H1 (cell line): ENCODE measurements around the gene PALS2. TPM values are rescaled to one million over a fixed set of nuclear protein-coding genes. Genes with fewer than 3 reads are reported as not detected.

Experiments
- CTCF ChIA-PET: fragments of 300-600 bp; sonication (Branson Sonifier 250); formaldehyde crosslinking; loops from one replicate; lab custom pipeline; 2021; ENCODE audit not compliant: partially characterized antibody; lab: Charles Lee
- POLR2A ChIA-PET: fragments of 300-600 bp; sonication (Branson Sonifier 250); formaldehyde crosslinking; loops from one replicate; lab custom pipeline; 2021; ENCODE audit warnings: inconsistent platforms; ENCODE audit not compliant: partially characterized antibody; lab: Charles Lee
- DNase-seq, 2 experiments: peaks; one replicate each; pipeline versions ENCODE4 v3.0.0 to v3.0.0-alpha.2; 2010 to 2022; ENCODE audit warnings: low spot score in 2 of 2, low read depth in 1 of 2, mixed read lengths in 1 of 2
- FAIRE-seq: peaks from 2 replicates; lab custom pipeline; 2011; peaks lifted over from hg19 to GRCh38; lab: Jason Lieb, UNC
- H2AFZ ChIP-seq: 2 replicates; pipeline ENCODE4 v1.8.1; 2012; ENCODE audit warnings: low read length, inconsistent platforms
- H2AK5ac ChIP-seq: 2 replicates; pipeline ENCODE4 v1.6.1; 2013; ENCODE audit warnings: low read depth, low read length
- H2BK120ac ChIP-seq: replicated peaks from 2 replicates; pipeline ENCODE3; 2013; ENCODE audit warnings: low read depth, low read length, inconsistent platforms
- H2BK12ac ChIP-seq: 2 replicates; pipeline ENCODE4 v1.6.1; 2013; ENCODE audit warnings: low read depth, low read length
- H2BK15ac ChIP-seq: 2 replicates; pipeline ENCODE4 v1.6.1; 2013; ENCODE audit warnings: low read length
- H2BK20ac ChIP-seq: 2 replicates; pipeline ENCODE4 v1.6.1; 2013; ENCODE audit warnings: low read length
- H2BK5ac ChIP-seq: 2 replicates; pipeline ENCODE4 v1.6.1; 2013; ENCODE audit warnings: low read depth, low read length
- H3K14ac ChIP-seq: 2 replicates; pipeline ENCODE4 v1.6.1; 2013; ENCODE audit warnings: inconsistent platforms; ENCODE audit not compliant: insufficient read length
- H3K18ac ChIP-seq: 2 replicates; pipeline ENCODE4 v1.6.1; 2013; ENCODE audit warnings: low read length; ENCODE audit errors: extremely low read depth
- H3K23ac ChIP-seq: 2 replicates; pipeline ENCODE4 v1.6.1; 2013; ENCODE audit warnings: inconsistent platforms; ENCODE audit not compliant: insufficient read length
- H3K23me2 ChIP-seq: 2 replicates; pipeline ENCODE4 v1.6.1; 2013; ENCODE audit warnings: low read depth, low read length
- H3K27ac ChIP-seq: 2 replicates; pipeline ENCODE4 v1.6.1; 2011; ENCODE audit warnings: low read depth, low read length, inconsistent platforms
- H3K27me3 ChIP-seq, 4 experiments: replicated peaks in 1 of 4; 1 replicate in 1 of 4; 2 replicates in 3 of 4; pipeline versions ENCODE4 v1.6.1 to v1.8.1; 2011 to 2013; ENCODE audit warnings: low read length in 3 of 4, mild to moderate bottlenecking in 3 of 4, inconsistent platforms in 2 of 4, mixed read lengths in 2 of 4, moderate library complexity in 1 of 4; ENCODE audit not compliant: control insufficient read depth in 3 of 4, insufficient read depth in 3 of 4; ENCODE audit errors: extremely low read depth in 1 of 4
- H3K36me3 ChIP-seq, 4 experiments: 2 replicates each; pipeline versions ENCODE4 v1.6.1 to v1.8.1; 2011 to 2013; ENCODE audit warnings: mild to moderate bottlenecking in 4 of 4, low read length in 3 of 4, moderate library complexity in 2 of 4, control low read depth in 1 of 4, inconsistent platforms in 1 of 4; ENCODE audit not compliant: insufficient read depth in 4 of 4, control insufficient read depth in 2 of 4
- H3K4ac ChIP-seq: replicated peaks from 2 replicates; pipeline ENCODE3; 2013; ENCODE audit warnings: low read length, low read depth, mixed read lengths, inconsistent platforms; ENCODE audit not compliant: insufficient read length
- H3K4me1 ChIP-seq, 4 experiments: replicated peaks in 1 of 4; 1 replicate in 1 of 4; 2 replicates in 3 of 4; pipeline versions ENCODE4 v1.6.1 to v1.8.1; 2011 to 2013; ENCODE audit warnings: low read length in 3 of 4, inconsistent platforms in 2 of 4, mixed read lengths in 1 of 4; ENCODE audit not compliant: insufficient read depth in 4 of 4, control insufficient read depth in 3 of 4
- H3K4me2 ChIP-seq, 2 experiments: 2 replicates each; pipeline versions ENCODE4 v1.6.1 to v1.8.1; 2011 to 2013; ENCODE audit warnings: low read depth in 2 of 2, low read length in 2 of 2, control low read depth in 1 of 2, inconsistent platforms in 1 of 2, mild to moderate bottlenecking in 1 of 2; ENCODE audit not compliant: insufficient read depth in 1 of 2
- H3K4me3 ChIP-seq, 4 experiments: fragments of 200-600, 300-600 bp in 1 of 4; sonication (generic), shearing (Covaris generic), sonication (Bioruptor Twin) in 1 of 4; 2 replicates each; pipeline versions ENCODE4 v1.5.1 to v1.8.1; 2011 to 2016; ENCODE audit warnings: low read length in 4 of 4, low read depth in 3 of 4, control low read depth in 2 of 4, inconsistent platforms in 2 of 4, mild to moderate bottlenecking in 2 of 4, mixed read lengths in 1 of 4, moderate library complexity in 1 of 4; ENCODE audit not compliant: insufficient read depth in 2 of 4; ENCODE audit errors: extremely low read depth in 1 of 4
- H3K56ac ChIP-seq: replicated peaks from 2 replicates; pipeline ENCODE3; 2013; ENCODE audit warnings: low read depth, mild to moderate bottlenecking, mixed read lengths, low read length, inconsistent platforms; ENCODE audit not compliant: insufficient read length
- H3K79me1 ChIP-seq: 2 replicates; pipeline ENCODE4 v1.6.1; 2013; ENCODE audit warnings: low read depth, low read length, control low read depth
- H3K79me2 ChIP-seq, 2 experiments: 2 replicates each; pipeline versions ENCODE4 v1.6.1 to v1.8.1; 2012 to 2013; ENCODE audit warnings: low read length in 2 of 2, mild to moderate bottlenecking in 2 of 2, inconsistent platforms in 1 of 2; ENCODE audit not compliant: insufficient read depth in 2 of 2, control insufficient read depth in 1 of 2
- H3K9ac ChIP-seq, 4 experiments: replicated peaks in 1 of 4; 1 replicate in 1 of 4; 2 replicates in 3 of 4; pipeline versions ENCODE4 v1.6.1 to v1.8.1; 2011 to 2013; ENCODE audit warnings: low read depth in 3 of 4, low read length in 3 of 4, control low read depth in 2 of 4, mild to moderate bottlenecking in 2 of 4, moderate library complexity in 2 of 4, inconsistent platforms in 1 of 4; ENCODE audit errors: extremely low read depth in 1 of 4
- H3K9me3 ChIP-seq, 2 experiments: 2 replicates each; pipeline versions ENCODE4 v1.6.1 to v1.8.1; 2012 to 2013; ENCODE audit warnings: mild to moderate bottlenecking in 2 of 2, moderate library complexity in 2 of 2, control low read depth in 1 of 2, inconsistent platforms in 1 of 2, low read depth in 1 of 2, low read length in 1 of 2, mixed read lengths in 1 of 2; ENCODE audit not compliant: insufficient read depth in 2 of 2
- H4K20me1 ChIP-seq, 2 experiments: replicated peaks in 1 of 2; 2 replicates each; pipeline versions ENCODE3 to v1.8.1; 2011 to 2013; ENCODE audit warnings: inconsistent platforms in 2 of 2, low read length in 2 of 2, mild to moderate bottlenecking in 1 of 2; ENCODE audit not compliant: insufficient read depth in 2 of 2, control insufficient read depth in 1 of 2
- H4K5ac ChIP-seq: 2 replicates; pipeline ENCODE4 v1.6.1; 2013; ENCODE audit warnings: low read length, low read depth, mixed read lengths, inconsistent platforms; ENCODE audit not compliant: insufficient read length
- H4K8ac ChIP-seq: 2 replicates; pipeline ENCODE4 v1.8.0; 2013; ENCODE audit warnings: mild to moderate bottlenecking, moderate library complexity, low read length, inconsistent platforms; ENCODE audit not compliant: insufficient read depth; ENCODE audit errors: extremely low read depth
- H4K91ac ChIP-seq: replicated peaks from 2 replicates; pipeline ENCODE3; 2013; ENCODE audit warnings: low read length, mixed read lengths, inconsistent platforms; ENCODE audit not compliant: insufficient read length
- ASH2L ChIP-seq: fragments of 200-600, 300-600 bp; sonication (generic); IDR thresholded peaks from one replicate; pipeline ENCODE4 v1.7.1; 2017; ENCODE audit warnings: low read length
- PHF8 ChIP-seq: fragments of 200-600 bp; sonication (generic); conservative IDR thresholded peaks from 2 replicates; pipeline ENCODE4 v1.7.1; 2012; ENCODE audit warnings: low read depth, mild to moderate bottlenecking, inconsistent platforms, low read length, moderate library complexity
- WGBS, 2 experiments: shearing (Covaris generic) in 1 of 2; methylation state at CpG; one replicate each; pipeline versions ENCODE4 v1.1.6 to v1.1.7; 2013 to 2015; ENCODE audit warnings: low lambda C conversion rate in 2 of 2, mixed read lengths in 2 of 2, inconsistent platforms in 1 of 2, low coverage in 1 of 2, missing lambda C conversion rate in 1 of 2; ENCODE audit not compliant: insufficient replicate concordance in 2 of 2, insufficient coverage in 1 of 2, insufficient read length in 1 of 2; ENCODE audit errors: extremely low coverage in 1 of 2, missing lambda C conversion rate in 1 of 2; 5-methylcytosine and 5-hydroxymethylcytosine counted together
- polyA plus RNA-seq, 7 experiments: library from polyadenylated mRNA; depleted of rRNA in 3 of 7; stranded (reverse) in 5 of 7; unstranded in 2 of 7; fragments of >200 nt in 5 of 7; fragments of 200-250 nt in 2 of 7; gene quantifications; 1 replicate in 5 of 7; 2 replicates in 1 of 7; 4 replicates in 1 of 7; pipeline versions ENCODE4 v1.2.1 to v1.2.3, GENCODE V29; 2011 to 2013; ENCODE audit warnings: missing spikeins in 2 of 7, mixed read lengths in 2 of 7
- total RNA-seq: library from RNA; stranded (reverse); fragmentation: NEBNext Ultra II Directional; extraction: Animal tissue kit (Norgen Biotek cat#: 25700); gene quantifications from 2 replicates; pipeline ENCODE4 v1.2.1, GENCODE V29; 2021

PALS2 gene
- total and polyA plus RNA-seq, 2 of the 8 experiments (the other 6 are each of a cell fraction or from before 2014, with no cell fraction given), result 10.4 to 98.3 TPM

DNA sequence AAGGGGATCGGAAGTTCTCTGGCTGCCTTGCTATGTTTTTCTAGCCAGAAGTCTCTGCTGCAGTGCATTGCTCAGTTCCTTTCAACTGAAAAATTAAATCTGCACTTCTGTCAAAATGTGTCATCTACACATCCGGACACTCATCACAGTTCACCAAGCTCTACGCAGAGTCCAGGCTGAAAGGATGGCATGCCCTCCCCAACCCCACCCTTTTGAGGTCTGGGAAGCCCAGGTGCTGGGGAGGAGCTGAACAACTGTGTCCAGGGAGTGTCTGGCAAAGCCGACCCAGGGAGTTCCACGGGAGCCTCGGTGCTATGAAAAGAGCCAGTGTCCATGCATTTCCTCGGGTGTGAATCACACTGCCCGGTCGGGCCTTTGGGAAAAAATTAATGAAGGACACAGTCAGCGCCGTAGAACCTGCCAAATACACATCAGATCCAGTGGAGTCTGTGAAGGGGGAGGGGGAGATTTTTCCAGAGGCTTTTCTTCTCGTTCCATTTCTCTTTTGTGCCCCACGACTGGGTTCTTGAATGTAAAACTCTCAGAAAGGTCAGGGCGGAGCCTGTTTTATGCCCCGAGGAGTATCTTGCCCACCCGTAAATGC, 757 bp upstream of the PALS2 start:
- TF ChIP-seq ASH2L, result peak; percentile 86
- no peak for TF ChIP-seq PHF8
- TF ChIP-seq, all 59 proteins: peak for 1
- no peak overlapping the region for H2BK12ac ChIP-seq
- ChIA-PET CTCF (interaction anchor here (0.6 to 1.8 kb wide), 5 partner anchors 72 to 254 kb away, joined by 3 to 5 read pairs (median 3); no protein-coding TSS in a partner anchor), POLR2A (interaction anchor here (0.7 to 9.5 kb wide), 4 partner anchors 16 to 165 kb away, joined by 3 to 65 read pairs (median 3); no protein-coding TSS in a partner anchor)
- no peak overlapping the region for H3K56ac ChIP-seq
- H3K23ac ChIP-seq, result no peak overlapping the region
- H3K4me2 ChIP-seq, result peak overlapping the region; percentile 78 to 90
- WGBS, 2 experiments, result 34% methylated on average over 16 of the region's 16 CpGs; no CpG with 5 or more reads in 1 of the 2 experiments
- DNase-seq (no peak), FAIRE-seq (no peak)
- H3K9me3 ChIP-seq, result no peaks in the 10 kb centered on the region
- peaks cover under 1 to 5% of the 10 kb centered on the region in 2 experiments for H4K20me1 ChIP-seq
- H3K36me3 ChIP-seq, result no peaks in the 10 kb centered on the region
- H3K27me3 ChIP-seq, result peaks cover 0 to 4% (median 0%) of the 10 kb centered on the region in 4 experiments; a peak in 2 of 7 replicates
- no peak overlapping the region for H4K91ac ChIP-seq
- no peaks in the 10 kb centered on the region for H3K79me1 ChIP-seq
- peak overlapping the region; percentile 52; the same call in 1 of the 2 replicates for H3K18ac ChIP-seq
- no peak overlapping the region for H4K8ac ChIP-seq
- no peak overlapping the region for H3K27ac ChIP-seq
- peak overlapping the region; percentile 11 for H2BK120ac ChIP-seq
- H3K14ac ChIP-seq, result no peak overlapping the region
- H3K9ac ChIP-seq, result peak overlapping the region in 3 of 4 experiments; percentile 34 to 64 (median 44); a peak in 3 of 7 replicates
- H4K5ac ChIP-seq, result peak overlapping the region; percentile 57
- H2BK5ac ChIP-seq, result no peak overlapping the region; the same call in 1 of the 2 replicates
- no peak overlapping the region for H3K4ac ChIP-seq
- peaks cover 9% of the 10 kb centered on the region for H3K23me2 ChIP-seq
- H2AFZ ChIP-seq, result peak overlapping the region; percentile 54; the same call in 1 of the 2 replicates
- H2BK20ac ChIP-seq, result no peak overlapping the region
- no peak overlapping the region for H2BK15ac ChIP-seq
- H3K79me2 ChIP-seq, result peaks cover 0 to 38% of the 10 kb centered on the region in 2 experiments; a peak in 3 of 4 replicates
- H3K4me3 ChIP-seq, result peak overlapping the region; percentile 65 to 89 (median 77)
- H3K4me1 ChIP-seq, result peaks cover 0 to 16% (median 4%) of the 10 kb centered on the region in 4 experiments; a peak in 5 of 7 replicates
- H2AK5ac ChIP-seq, result 0 out of 2 replicates have a peak overlapping the region, but pooled peaks have one; percentile 14
